Pancreas (tissue), 10 donors: ENCODE results near the gene ACE2. TPM values are rescaled to one million over a fixed set of nuclear protein-coding genes. Genes with fewer than 3 reads are reported as not detected.

Source experiments
- ATAC-seq, 4 donors: fragments of 200-7000 bp; cut with Tn5 transposase; one replicate each; pipeline versions ENCODE4 v1.8.0 to v1.9.1; 2020; ENCODE audit warnings: mild to moderate bottlenecking in 4 of 4, moderate library complexity in 4 of 4
- DNase-seq, 6 donors: peaks; one replicate each; pipeline ENCODE4 v3.0.0-alpha.2; 2020
- FAIRE-seq: peaks from 2 replicates; lab custom pipeline; 2012; peaks lifted over from hg19 to GRCh38; lab: Jason Lieb, UNC
- H3K27ac ChIP-seq, 4 donors: fragments of 200-600 bp; sonication (generic); 1 replicate in 3 of 4; 2 replicates in 1 of 4; pipeline versions ENCODE4 v1.5.0 to v1.8.0; 2020
- H3K27me3 ChIP-seq, 4 donors: fragments of 200-600 bp; one replicate each; pipeline ENCODE4 v1.8.0; 2021
- H3K36me3 ChIP-seq, 3 donors: fragments of 200-600 bp; sonication (generic) in 1 of 3; one replicate each; pipeline versions ENCODE4 v1.5.0 to v1.8.0; 2020 to 2021
- H3K4me1 ChIP-seq, 3 donors: fragments of 200-600 bp; one replicate each; pipeline ENCODE4 v1.8.0; 2021
- H3K4me3 ChIP-seq, 4 donors: fragments of 200-600 bp; sonication (generic) in 2 of 4; one replicate each; pipeline versions ENCODE4 v1.5.0 to v1.8.0; 2020 to 2021
- H3K9me3 ChIP-seq, 4 donors: fragments of 200-600 bp; one replicate each; pipeline ENCODE4 v1.8.0; 2021
- CTCF ChIP-seq, 4 donors: fragments of 200-600 bp; sonication (generic) in 3 of 4; IDR thresholded peaks; one replicate each; pipeline versions ENCODE4 v1.5.0 to v1.8.0; 2021; ENCODE audit warnings: antibody characterized with exemption in 4 of 4
- whole genome bisulfite sequencing, 2 donors: extraction: QIAGEN DNeasy Blood & Tissue Kit; methylation state at CpG; one replicate each; pipeline ENCODE4 v1.1.7; 2013; 5-methylcytosine and 5-hydroxymethylcytosine counted together
- intact Hi-C, 3 donors: fragments of 100-400 bp; cut with DNase I; formaldehyde crosslinking; loops; one replicate each; pipeline versions ENCODE4 v1.11.1 to v1.14.2; 2022
- polyA plus RNA-seq, 2 donors: library from polyadenylated mRNA; stranded (reverse); fragments of 200-250 nt; gene quantifications; one replicate each; pipeline ENCODE4 v1.2.3, GENCODE V29; 2013
- total RNA-seq, 6 donors: library from RNA; stranded (reverse); fragmentation: NEBNext Ultra II Directional in 4 of 6; extraction: Animal tissue kit (Norgen Biotek cat#: 25700) in 4 of 6; gene quantifications; one replicate each; pipeline versions ENCODE4 v1.2.1 to v1.2.4, GENCODE V29; 2021 to 2023
- donor health status: healthy with polysubstance abuse.
- donor health status: DM: no; HTN: no; CAD: no; lungs with moderate emphysema.
- donor health status: DM: no; HTN: no; CAD: no.
- donor health status: control.
- donor health status: control.
- donor health status: Bipolar disorder and iron deficiency.
- donor health status: DM: yes; HTN: yes; CAD: no.
- donor health status: DM: no; HTN: no; CAD: no.
- donor health status: DM: no; HTN: no; CAD: no.
- donor health status: DM: yes; HTN: yes; CAD: no.

The ACE2 gene
- total and polyA plus RNA-seq, 8 donors, result 0.49 to 3.4 (median 1.8) TPM

GRCh38 chrX:15619053-15619755 is 18.4 kb upstream of the ACE2 start:
- FAIRE-seq (no peak), DNase-seq (peak in 1 of 6 donors; percentile 14), ATAC-seq (peak in 3 of 4 donors; percentile 70 to 83 (median 77))
- Histone ChIP-seq H3K9me3 (no peaks in the 10 kb centered on the region), H3K4me1 (no peaks in the 10 kb centered on the region), H3K36me3 (no peaks in the 10 kb centered on the region), H3K27ac (peak overlapping the region in 1 of 4 donors; percentile 33), H3K4me3 (no peak overlapping the region), H3K27me3 (peaks cover 0 to 6% (median 0%) of the 10 kb centered on the region in 4 donors)
- WGBS, 2 donors, result 65 to 69% methylated on average over 3 of the region's 3 CpGs
- no peak for TF ChIP-seq CTCF (IDR thresholded peaks at IDR 0.05)
- intact Hi-C loops, result no loop called here

- Histone ChIP-seq H3K4me1 (no peaks in the 10 kb centered on the region), H3K27ac (no peak overlapping the region), H3K27me3 (peaks cover 0 to 6% (median 0%) of the 10 kb centered on the region in 4 donors), H3K36me3 (no peaks in the 10 kb centered on the region), H3K9me3 (no peaks in the 10 kb centered on the region), H3K4me3 (no peak overlapping the region)
- FAIRE-seq, result no peak
- intact Hi-C loops, result no loop called here
- no peak for DNase-seq
- no peak for TF ChIP-seq CTCF (IDR thresholded peaks at IDR 0.05)
- no peak for ATAC-seq
- WGBS, 2 donors, result 86 to 91% methylated on average over 6 of the region's 6 CpGs
Measured at GRCh38 chrX:15617111-15617510, 16.4 kb upstream of the ACE2 start.

- H3K4me1 ChIP-seq, result no peaks in the 10 kb centered on the region
- peaks cover 0 to 6% (median 0%) of the 10 kb centered on the region in 4 donors for H3K27me3 ChIP-seq
- intact Hi-C loops, result no loop called here
- ATAC-seq (peak in 1 of 4 donors; percentile 30), DNase-seq (no peak), FAIRE-seq (no peak)
- H3K9me3 ChIP-seq, result no peaks in the 10 kb centered on the region
- H3K4me3 ChIP-seq, result no peak overlapping the region
- H3K27ac ChIP-seq, result no peak overlapping the region
- TF ChIP-seq CTCF (IDR thresholded peaks at IDR 0.05), result no peak
- WGBS, 2 donors, result 82 to 85% methylated on average over 3 of the region's 3 CpGs
- no peaks in the 10 kb centered on the region for H3K36me3 ChIP-seq
Measured at GRCh38 chrX:15616531-15616930, 15.8 kb upstream of the ACE2 start.

- Histone ChIP-seq H3K27me3 (peaks cover 0 to 15% (median 0%) of the 10 kb centered on the region in 4 donors), H3K4me1 (peaks cover 0 to 7% (median 0%) of the 10 kb centered on the region in 3 donors), H3K36me3 (no peaks in the 10 kb centered on the region), H3K9me3 (no peaks in the 10 kb centered on the region), H3K27ac (peak overlapping the region in 1 of 4 donors; percentile 2), H3K4me3 (no peak overlapping the region)
- FAIRE-seq (no peak), DNase-seq (no peak), ATAC-seq (peak in 2 of 4 donors; percentile 34 to 37)
- TF ChIP-seq CTCF (IDR thresholded peaks at IDR 0.05), result no peak
- intact Hi-C loops, result no loop called here
- 27 to 52% methylated on average over 5 of the region's 5 CpGs for WGBS, 2 donors
Measured at GRCh38 chrX:15607067-15607466, 6.3 kb upstream of the ACE2 start.

- H3K27me3 ChIP-seq, result peaks cover 0 to 21% (median 0%) of the 10 kb centered on the region in 4 donors
- WGBS, 2 donors, result 9 to 13% methylated on average over 1 of the region's 1 CpG
Measured at GRCh38 chrX:15606136-15606535, 5.4 kb upstream of the ACE2 start.

More at GRCh38 chrX:15606136-15606535, 5.4 kb upstream of the ACE2 start:
- no peaks in the 10 kb centered on the region for H3K9me3 ChIP-seq
- no peak overlapping the region for H3K27ac ChIP-seq
- FAIRE-seq, result no peak
- intact Hi-C loops, result no loop called here
- peaks cover 0 to 7% (median 0%) of the 10 kb centered on the region in 3 donors for H3K4me1 ChIP-seq
- no peak for TF ChIP-seq CTCF (IDR thresholded peaks at IDR 0.05)
- no peak for ATAC-seq
- DNase-seq, result no peak
- H3K4me3 ChIP-seq, result no peak overlapping the region
- no peaks in the 10 kb centered on the region for H3K36me3 ChIP-seq
